ENCODE results near the gene APP.
"Not testable (repeated sequence)": the region's sequence is repeated elsewhere in the genome, so short reads cannot be mapped to it uniquely, and the experiment has no call there.

Gene APP

DNA sequence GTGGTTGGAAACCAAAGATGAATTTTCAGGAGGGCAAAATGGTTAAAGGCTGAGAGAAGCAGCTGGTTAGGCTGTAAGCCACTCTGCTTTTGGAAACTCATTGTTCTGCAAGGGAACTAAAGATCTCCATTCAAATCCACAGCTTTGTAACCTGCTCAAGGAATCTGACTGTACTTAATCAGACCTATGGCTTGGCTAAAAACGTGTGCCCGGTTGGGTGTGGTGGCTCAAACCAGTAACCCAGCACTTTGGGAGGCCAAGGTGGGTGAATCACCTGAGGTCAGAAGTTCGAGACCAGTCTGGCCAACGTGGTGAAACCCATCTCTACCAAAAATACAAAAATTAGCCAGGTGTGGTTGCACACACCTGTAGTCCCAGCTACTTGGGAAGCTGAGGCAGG, 158.1 kb downstream of the APP start:
- not testable (repeated sequence) for DNase-seq

DNA sequence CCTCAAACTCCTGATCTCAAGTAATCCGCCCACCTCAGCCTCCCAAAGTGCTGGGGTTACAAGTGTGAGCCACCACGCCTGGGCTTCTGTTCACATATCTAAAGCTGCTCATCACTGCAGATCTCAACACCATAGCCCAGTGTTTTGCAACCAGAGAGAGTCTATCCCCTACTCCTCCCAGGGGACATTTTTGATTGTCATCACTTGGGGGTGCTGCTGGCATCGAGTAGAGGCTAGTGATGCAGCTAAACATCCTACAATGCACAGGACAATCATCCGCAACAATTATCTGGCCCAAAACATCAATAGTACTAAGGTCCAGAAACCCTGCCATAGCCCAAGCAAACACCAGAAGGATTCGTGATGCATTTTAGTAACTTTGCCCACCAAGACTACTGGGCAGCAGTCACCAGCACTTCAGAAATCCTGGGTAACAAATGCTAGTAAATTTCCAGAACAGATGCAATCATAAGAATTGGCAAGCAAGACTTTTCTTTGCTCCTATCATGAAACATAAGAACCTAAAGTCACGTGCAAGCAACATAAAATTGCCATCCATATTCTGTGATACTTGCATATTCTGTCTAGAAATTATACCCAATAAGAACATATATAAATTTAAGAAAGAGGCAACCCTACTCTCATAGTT, 159.2 kb downstream of the APP start:
- no peak for DNase-seq

DNA sequence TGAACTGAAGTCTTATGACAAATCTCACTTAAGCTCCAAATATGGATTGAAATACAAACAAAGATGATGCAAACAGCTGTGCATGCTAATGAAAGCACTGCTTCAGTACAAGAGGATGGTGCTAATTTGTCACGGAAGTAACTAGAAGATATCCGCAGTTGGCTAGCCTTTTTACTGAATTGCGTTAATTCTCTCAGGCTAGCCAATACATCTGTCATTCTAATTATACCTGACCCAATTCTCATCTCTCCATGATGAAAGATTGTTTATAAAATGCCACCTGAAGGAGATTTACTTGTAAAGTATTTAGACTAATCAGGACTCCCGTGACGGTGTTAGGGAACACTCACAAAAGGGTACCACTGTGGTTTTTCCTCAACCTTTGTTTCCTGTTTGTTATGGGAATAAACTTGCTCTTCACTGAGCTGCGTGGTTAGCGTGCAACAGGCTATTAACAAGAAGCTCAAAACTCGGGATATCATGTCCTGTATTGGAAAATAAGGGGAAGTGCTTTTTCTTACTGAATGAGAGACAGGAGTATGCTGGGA, 162.5 kb downstream of the APP start:
- no peak for DNase-seq

DNA sequence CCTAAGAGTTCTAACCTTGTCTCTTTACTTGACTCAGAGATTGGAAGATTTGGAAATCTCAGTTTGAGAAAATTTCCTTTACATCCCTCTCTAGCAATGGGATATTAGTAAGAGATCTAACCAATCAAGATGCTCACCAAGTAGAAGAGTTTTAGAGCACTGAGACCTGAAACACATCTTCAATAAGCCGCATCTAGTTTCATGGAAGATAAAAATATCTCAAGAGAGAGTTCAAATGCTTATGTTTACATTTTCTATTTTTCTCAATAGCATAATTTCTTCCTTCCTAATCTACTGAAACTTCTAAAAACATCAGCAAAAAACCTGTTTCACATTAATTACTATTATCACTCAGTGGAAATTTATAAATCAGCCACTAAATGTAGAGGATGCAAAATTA, 165.1 kb downstream of the APP start:
- DNase-seq: no peak

DNA sequence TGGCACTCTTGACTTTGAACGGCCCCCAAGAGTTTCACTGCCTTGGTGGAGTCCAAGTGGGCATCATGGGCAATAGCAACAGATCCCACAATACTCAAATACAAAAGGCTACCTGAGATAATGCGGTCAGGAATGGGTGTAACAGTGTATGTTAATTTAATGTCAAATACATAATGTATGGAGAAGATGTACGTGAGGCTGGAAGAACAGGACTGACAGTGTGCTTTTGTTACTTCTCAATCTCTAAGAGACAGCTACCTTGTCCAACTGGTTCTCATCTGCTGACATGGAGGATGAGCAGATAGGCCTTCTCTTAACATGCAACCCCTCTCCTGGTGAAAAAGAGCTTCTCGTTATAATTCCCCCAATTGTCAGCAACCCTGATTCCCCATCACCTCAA, 167.2 kb downstream of the APP start:
- DNase-seq: no peak

DNA sequence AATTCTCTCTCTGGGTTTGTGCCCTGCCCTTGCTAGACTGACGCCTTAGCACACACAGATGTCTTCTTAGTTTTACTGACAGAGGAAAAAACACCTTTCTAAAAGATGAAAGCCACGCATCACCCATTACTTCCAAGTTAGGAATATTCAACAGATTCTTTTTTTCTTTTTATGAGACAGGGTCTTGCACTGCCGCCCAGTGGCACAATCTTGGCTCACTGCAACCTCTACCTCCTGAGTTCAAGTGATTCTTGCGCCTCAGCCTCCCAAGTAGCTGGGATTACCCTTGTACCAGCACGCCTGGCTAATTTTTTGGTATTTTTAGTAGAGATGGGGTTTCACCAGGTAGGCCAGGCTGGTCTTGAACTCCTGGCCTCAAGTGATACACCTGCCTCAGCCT, 169.2 kb downstream of the APP start:
- DNase-seq: no peak

DNA sequence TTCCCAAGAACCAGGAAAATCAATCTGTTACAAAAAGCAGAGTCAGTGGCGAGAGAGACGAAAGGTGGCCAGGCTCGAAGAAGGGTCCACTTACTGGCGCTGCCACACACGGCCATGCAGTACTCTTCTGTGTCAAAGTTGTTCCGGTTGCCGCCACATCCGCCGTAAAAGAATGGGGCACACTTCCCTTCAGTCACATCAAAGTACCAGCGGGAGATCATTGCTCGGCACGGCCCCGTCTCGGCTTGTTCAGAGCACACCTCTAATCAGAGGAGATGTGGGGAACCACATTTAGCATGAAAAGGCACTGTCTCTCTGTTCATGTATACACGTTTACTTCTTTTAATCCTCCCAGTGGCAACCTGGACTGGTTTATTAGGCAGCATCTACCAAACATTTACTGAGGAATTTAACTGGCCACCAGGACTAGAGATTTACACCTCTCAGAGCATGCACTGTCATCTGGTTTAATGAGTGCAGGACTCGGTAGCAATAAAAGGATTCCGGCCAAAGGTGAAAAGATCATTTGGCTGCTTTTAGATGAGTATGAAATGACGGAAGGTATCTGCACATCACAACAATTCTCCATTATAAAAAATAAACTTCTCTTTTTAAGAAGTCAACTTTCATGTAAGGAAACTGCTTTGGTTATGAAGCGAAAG, 170.5 kb downstream of the APP start:
- DNase-seq: peak; percentile 26

DNA sequence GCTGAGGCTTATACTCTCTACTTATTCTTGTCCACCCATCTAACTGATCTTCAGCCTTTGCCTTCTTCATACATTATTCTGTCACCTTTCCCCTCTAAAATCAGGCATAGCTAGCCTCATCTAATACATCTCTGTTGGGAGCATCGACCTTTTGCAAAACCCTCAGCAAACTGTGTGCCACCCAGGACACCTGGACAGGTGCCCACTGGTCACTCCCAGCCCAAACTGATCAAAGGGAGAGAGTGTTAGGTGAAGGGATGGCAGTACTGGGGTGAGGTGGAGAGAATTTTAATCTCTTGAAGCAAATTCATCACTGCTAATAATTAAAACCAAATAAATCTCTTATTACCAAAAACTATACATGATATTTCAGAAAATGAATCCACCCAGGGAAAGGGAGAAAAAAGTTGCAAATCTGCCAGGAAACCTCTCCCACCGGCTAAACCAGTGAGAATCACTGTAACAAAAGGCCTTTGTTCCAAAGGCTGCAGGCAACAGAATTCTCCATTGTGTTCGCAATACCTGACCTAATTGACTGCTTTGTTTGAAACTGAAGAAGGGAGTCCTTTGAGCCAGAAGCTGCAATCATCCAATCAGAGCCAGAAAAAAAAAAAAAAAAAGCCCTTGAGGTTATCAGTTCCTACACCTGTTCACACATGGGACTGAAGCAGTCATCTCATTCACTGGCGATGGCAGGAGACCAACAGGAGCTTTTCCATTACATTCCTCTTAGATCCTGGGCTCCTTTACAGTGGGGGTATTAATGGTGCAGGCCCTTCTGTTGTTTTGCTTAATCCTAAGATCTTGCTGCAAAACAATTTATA, 172.6 kb downstream of the APP start:
- no peak for DNase-seq

DNA sequence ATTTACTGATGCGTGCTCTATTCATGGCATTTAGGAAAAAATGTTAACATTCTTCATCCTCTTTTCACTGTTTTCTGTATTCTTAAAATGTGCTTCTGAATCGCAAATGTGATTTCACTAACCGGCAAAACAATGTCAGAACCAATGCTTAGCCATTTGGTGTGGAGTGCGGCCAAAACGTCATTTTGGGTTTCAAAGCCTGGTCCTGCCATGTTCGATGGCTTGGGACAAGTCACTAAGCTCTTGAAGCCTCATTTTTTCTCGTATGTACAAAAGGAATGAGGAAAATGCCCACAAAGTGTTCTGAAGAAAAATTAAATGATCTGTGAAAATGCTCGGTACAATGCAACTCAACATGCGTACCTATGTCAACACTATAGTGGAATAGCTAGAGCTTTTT, 175.3 kb downstream of the APP start:
- DNase-seq: no peak

DNA sequence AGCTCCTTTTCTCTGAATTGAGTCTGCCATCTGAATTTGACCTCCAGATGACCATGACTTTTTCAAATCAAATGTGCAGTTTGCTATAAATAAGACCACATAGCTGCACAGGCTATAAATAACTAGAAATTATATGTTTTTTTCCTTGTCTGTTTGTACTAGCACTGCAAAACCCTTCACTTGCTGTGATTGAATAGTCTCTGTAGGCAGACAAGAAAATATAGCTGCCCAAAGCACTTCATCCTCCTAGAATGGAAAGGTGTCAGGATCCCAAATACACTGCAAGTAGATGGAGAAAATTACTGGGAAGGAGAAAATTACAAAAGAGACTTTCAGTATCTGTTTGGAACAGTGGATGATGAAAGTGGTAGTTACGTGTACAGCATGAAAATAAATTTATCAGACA, 175.8 kb downstream of the APP start:
- DNase-seq: no peak

DNA sequence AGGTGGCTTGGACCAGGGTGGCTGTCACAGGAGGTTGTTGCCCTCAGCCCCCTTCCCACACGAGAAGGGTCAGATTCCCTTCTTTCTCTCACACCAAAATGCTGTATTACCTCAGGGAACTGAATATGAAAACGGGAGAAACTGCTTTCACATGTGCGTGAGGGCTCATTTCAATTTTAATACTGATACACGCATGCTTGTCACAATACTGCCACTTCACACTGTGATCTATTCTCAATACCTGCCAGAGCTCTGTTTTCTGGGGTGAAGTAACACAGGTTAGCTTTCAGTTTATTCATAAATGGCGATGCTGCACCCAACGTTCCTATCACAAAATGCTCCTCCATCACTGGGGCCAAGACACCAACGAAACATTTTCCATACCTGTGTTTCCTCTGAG, 181.8 kb downstream of the APP start:
- no peak for DNase-seq

DNA sequence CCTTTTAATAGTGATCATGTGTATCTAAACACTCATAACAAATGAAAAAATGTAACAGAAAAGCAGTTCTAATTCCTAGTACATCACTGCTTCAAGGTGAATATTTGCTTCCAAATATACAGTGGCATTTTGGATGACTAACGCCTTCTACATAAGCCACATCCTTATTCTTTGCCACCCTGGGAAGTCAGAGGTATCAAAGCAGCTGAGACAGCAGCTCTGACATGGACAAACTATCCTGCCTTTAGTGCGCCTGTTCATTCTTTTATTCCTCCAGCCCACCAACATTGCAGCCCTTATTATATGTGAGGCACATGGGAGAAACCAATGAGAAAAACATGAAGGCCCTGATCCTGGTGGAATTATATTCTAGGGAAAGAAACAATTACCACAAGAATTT, 183.0 kb downstream of the APP start:
- DNase-seq: no peak

DNA sequence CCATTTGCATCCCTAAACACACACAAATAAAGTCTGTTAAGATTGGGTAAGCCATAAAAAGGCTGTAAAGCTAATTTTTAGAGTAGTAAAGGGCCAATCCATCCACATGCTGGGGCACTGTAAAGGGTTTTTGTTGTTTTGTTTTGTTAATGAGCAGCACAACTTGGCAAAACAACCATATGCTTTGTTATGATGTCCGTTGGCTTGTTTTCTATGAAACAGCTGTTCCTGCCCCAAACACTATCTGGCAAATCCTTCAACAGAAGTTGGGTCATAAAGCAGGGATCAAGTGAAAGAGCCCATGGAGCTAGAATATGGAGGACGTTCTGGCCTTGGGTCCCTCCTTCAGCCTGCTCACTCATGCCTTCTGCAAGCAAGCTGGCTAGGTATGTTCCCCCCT, 183.6 kb downstream of the APP start:
- no peak for DNase-seq

DNA sequence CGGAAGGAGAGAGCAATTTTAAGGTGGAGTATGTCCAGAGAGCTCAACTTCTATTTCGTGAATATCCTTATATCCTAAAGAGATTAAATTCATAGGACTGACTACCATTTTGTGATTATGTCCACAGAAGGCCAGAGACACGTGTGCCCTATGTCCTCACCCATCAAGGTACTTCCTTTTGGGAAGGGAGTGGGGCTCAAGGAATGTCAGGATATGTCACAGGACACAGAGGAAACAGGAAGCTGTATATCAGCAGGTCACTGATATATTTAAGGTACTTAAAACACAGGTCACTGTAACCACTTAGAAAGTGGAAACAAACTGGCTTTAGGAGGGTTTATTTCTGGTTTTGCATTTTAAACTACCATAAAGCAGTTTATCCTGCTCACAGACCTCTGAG, 184.6 kb downstream of the APP start:
- no peak for DNase-seq

DNA sequence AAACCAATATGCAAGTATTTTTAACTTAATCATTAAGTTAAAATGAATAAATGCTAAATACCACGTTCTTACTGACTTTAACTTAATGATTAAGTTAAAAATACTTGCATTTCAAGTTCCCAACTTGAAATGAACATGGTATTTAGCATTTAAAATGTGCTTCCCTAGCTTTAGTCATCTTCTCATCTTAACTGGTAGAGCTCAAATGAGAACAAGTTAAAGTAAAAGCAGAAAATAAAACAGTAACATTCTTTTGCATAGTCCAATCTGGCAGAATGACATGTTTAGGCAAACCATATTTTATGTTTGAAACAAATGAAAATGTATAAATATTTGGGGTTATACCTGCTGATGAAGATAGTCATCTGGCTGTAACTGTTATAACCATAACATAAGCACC, 186.0 kb downstream of the APP start:
- DNase-seq: no peak

DNA sequence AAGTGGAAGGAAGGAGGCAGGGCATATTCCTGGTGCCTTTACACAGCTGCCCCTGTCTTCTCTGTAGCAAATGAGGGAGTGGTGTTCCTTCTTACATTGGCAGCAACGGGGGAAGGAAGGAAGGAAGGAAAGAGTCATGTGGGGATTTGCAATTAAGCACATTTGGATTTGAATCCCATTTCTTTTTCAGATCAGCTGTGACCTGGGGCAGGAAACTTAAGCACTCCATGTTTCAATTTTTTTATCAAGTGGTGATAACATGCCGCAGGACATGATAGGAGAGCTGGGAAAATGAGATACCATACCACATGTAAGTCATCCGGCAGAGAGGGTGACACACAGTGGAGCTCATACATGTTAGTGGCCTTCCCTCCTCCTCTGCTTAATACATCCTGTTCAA, 186.8 kb downstream of the APP start:
- DNase-seq: no peak

DNA sequence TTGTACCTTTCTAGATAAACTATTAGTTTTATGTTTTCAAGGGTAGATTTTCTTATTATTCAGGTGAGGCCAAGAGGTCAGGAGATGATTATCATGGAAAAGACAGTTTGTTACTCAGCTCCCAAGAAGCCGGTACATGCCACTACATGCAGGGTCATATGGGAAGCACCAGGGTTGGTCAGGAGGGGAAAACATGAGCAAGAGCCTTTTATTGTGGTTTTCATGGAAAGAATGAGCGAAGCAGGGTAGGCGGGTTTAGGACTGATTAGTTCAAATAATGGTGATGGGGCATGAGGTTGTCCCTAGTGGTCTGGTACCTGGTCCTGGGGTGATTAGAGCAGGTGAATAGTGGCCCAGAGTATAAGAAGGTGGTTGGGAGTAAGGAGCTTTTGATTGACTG, 189.9 kb downstream of the APP start:
- DNase-seq: no peak

DNA sequence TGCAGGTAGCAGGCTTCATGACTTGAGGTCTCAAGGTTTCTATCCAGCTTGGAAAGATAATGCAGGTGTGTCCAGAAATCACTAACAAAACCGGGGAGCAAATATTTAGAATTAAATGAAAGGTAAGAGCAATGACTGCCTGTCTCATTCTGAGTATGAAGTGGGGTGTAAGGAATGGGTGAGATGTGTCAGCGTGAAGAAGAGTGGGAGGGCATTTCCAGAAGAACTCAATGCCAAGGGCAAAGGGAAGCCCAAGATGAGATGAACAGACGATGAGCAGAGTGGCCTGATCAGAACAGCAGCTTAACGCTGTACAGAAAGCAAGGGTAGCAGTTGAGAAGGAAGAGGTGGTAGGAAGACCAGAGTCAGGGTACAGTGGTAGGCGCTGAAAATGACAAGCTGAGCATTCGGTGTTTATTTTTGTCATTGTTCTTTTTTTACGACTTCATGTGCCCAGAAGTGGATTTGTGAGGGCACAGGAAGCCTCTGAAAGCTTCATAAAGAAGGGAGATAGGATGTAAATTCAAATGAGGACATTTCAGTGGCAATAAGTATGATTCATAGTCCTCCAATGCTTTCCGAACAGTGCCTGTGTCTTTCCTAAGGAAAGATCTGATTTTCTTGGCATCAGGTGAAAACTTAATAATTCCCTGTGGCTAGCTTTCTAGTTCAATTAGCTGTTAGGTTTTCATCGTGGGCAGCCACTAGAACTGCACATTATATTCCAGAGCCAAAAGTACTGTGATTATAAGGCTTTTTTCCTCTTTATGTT, 190.5 kb downstream of the APP start:
- DNase-seq: no peak

DNA sequence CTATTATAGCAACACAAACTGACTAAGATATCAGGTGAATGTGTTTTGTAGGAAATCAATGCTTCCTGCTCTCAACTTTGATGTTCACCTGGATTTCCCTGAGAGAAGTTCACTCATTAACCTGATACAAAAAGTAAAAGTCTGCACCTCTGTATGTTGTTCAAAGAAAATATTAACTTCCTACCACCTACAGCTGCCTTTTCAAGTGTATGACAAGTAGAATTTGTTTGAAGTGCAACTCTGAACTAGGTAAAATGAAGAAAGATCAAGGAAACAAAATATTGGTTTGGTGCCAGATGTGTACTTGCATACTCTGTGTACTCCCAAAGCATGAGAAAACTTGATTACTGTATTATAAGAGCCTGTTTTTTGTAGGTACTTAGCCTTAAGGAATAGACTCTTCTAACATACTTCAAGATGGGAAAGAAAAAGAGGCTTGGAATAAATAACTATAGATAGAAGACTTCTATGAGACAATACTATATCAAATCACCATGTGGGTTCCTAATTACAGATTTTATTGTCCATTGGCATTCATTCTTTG, 193.4 kb downstream of the APP start:
- DNase-seq: no peak

DNA sequence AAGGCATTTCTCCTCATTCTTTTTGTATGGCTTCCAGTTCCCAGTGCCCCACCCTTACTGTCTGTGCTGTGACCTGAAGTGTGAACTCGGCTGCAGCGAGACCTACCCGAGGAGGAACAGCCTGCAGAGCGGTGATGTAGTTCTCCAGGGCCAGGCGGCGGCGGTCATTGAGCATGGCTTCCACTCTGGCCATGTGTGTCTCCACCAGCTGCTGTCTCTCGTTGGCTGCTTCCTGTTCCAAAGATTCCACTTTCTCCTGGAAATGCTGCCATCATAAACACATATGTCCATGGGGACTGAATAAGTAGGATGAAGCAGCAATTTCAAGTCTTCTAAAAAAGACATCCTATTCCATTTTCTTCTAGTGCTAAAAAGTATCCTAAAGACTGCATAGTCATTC, 195.6 kb downstream of the APP start:
- DNase-seq: no peak

DNA sequence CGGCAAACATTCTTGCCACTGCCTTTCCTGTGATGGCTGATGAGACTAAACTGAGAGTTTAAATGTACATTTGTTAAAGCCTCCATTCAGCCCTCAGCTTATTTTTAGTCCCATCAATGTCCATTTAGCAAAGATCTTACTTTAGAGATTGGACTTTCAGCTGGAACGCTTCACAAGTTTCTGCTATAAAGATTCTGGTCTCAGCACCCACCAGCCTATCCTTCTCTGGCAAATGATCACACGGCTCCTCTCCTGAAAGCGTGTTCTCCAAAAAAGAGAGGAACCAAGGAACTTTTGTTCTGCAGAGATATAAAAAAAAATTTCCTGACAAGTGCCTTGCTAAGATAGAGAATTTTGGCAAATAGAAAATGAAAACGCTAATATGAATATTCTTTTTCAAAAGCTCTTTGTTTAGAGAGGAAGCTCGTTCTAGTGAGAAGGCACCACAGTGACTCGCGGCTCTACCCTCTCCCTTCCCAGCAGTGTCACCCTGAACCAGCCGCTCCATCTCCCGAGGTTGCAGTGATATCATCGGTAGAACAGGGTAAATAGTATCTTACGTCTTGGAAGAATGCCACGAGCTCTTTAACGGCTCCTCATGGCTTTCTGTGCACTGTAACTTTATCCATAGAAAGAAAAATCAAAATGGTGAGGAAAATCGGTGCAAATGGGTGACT, 200.2 kb downstream of the APP start:
- no peak for DNase-seq

DNA sequence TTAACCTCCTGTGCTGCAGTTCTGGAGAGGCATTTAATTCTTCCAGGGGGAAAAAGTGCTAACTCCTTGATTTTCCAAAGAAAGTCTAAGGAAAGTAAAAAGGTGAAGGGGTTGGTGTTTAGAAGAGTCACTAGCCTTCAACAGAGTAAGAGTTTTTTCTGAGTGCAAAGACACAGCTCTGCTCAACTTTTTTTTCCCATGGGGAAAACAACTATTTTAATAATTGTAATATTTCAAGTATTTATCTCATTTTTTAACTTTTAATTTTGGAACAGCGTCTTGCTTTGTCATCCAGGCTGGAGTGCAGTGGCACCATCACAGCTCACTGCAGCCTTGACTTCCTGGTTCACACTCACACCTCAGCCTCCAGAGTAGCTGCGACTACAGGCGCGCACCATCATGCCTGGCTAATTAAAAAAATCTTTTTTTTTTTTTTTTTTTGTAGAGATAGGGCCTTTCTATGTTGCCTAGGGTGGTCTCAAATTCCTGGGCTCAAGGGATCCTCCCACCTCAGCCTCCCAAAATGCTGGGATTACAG, 202.6 kb downstream of the APP start:
- DNase-seq: no peak
